ENCODE measurements around the gene SESN2.

SESN2 gene

DNA sequence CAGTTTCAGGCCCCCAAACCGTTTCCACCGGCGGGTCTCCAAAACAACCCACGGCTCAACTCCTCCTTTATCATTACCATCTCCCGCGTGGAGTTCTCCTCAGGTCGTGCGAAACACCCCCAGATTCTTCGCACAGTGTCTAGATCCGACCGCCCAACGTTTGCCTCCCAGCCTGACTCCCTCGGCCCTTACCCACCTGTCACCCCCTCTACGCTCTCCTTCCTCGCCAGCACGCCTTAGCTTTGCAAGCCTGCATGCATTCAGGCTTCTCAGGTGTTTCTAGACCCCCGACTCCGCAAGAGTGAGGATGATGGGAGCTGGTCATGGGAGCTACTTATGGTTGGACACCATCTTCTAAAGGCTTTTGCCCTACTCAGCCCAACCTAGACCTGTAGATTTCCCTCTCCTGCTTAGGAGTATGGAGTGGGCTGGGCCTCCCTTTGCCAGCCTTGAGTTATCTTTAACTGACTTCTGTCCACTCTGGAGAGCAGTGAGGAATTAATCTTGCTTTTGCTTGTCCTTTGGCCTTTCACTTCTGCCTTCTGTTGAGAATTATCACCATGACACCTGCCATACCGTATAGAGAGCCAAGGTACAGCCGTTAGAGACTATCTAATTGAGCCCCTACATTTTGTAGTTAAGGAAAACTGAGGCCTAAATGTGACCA, 22.5 kb upstream of the SESN2 start:
- peak overlapping the region; percentile 36 for H2AK5ac ChIP-seq (ENCODE audit: low read length, severe bottlenecking)
- peak overlapping the region; percentile 93 for H3K9ac ChIP-seq (ENCODE audit: low read length)
- peak overlapping the region; percentile 18 for H2AFZ ChIP-seq (ENCODE audit: low read depth, low read length)
- WGBS = 12% methylated on average over 17 of the region's 20 CpGs
- H3K4me1 ChIP-seq (ENCODE audit: control insufficient read depth, insufficient read depth, low read depth, low read length) = peaks cover 12% of the 10 kb centered on the region
- H4K8ac ChIP-seq (ENCODE audit: low read length) = peak overlapping the region; percentile 94
- no peak overlapping the region for H2BK12ac ChIP-seq (ENCODE audit: low read length in 2 of 2)
- H2BK120ac ChIP-seq (ENCODE audit: low read depth, low read length) = no peak overlapping the region
- peaks cover 5% of the 10 kb centered on the region for H3K79me1 ChIP-seq (replicated peaks; ENCODE audit: low read length, poor library complexity, severe bottlenecking)
- no peaks in the 10 kb centered on the region for H3K27me3 ChIP-seq (ENCODE audit: control insufficient read depth in 1 of 2, insufficient read depth in 1 of 2, low read length in 2 of 2)
- peak overlapping the region in 1 of 2 experiments; percentile 84 for H3K4ac ChIP-seq (ENCODE audit: low read depth in 1 of 2, low read length in 2 of 2)
- no peak overlapping the region for H2BK5ac ChIP-seq (ENCODE audit: low read depth, low read length, poor library complexity, severe bottlenecking)
- peak overlapping the region; percentile 37 for H4K91ac ChIP-seq (ENCODE audit: low read length)
- no peak overlapping the region for H2BK15ac ChIP-seq (ENCODE audit: low read depth, poor library complexity, severe bottlenecking)
- DNase-seq = no peak
- H3K27ac ChIP-seq (ENCODE audit: low read length, poor library complexity, severe bottlenecking) = no peak overlapping the region
- H3K9me3 ChIP-seq (ENCODE audit: control insufficient read depth, low read length) = no peaks in the 10 kb centered on the region
- H3K4me3 ChIP-seq (ENCODE audit: insufficient read depth in 1 of 2, low read depth in 1 of 2, low read length in 2 of 2) = peak overlapping the region; percentile 98 to 100
- H3K36me3 ChIP-seq (ENCODE audit: control insufficient read depth in 1 of 2, insufficient read depth in 2 of 2, low read depth in 1 of 2, low read length in 2 of 2) = peaks cover 0 to 19% of the 10 kb centered on the region in 2 experiments
- H3K4me2 ChIP-seq (ENCODE audit: low read length, poor library complexity, severe bottlenecking) = peak overlapping the region; percentile 96
- H3K14ac ChIP-seq (ENCODE audit: low read length in 2 of 2) = peak overlapping the region in 1 of 2 experiments; percentile 98
- H3K23ac ChIP-seq (ENCODE audit: low read length in 2 of 2) = no peak overlapping the region
- peak overlapping the region; percentile 97 to 99 for H3K18ac ChIP-seq (ENCODE audit: low read depth in 1 of 2, low read length in 2 of 2)

DNA sequence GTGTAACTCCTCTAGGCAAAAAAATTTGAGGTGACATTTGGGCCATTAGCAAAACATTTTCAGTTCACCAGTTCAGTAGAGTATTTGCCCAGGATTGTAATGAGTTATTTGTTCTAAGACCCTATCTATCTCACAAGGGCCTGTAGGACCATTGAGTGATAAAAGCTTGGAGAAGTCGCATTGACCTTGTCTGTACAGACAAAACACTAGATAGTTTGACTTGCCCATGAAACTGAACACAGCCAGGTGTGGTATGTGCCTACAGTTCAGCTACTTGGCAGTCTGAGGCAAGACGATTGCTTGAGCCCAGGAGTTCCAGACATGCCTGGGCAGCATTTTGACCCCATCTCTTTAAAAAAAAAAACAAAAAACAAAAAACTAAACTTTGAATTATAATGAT, 20.3 kb upstream of the SESN2 start:
- peaks cover 0 to 19% of the 10 kb centered on the region in 2 experiments for H3K36me3 ChIP-seq (ENCODE audit: control insufficient read depth in 1 of 2, insufficient read depth in 2 of 2, low read depth in 1 of 2, low read length in 2 of 2)
- H3K9ac ChIP-seq (ENCODE audit: low read length) = no peak overlapping the region
- no peak overlapping the region for H2BK120ac ChIP-seq (ENCODE audit: low read depth, low read length)
- no peak overlapping the region for H2BK12ac ChIP-seq (ENCODE audit: low read length in 2 of 2)
- H3K9me3 ChIP-seq (ENCODE audit: control insufficient read depth, low read length) = no peaks in the 10 kb centered on the region
- H3K23ac ChIP-seq (ENCODE audit: low read length in 2 of 2) = no peak overlapping the region
- no peak overlapping the region for H4K91ac ChIP-seq (ENCODE audit: low read length)
- peaks cover 5% of the 10 kb centered on the region for H3K79me1 ChIP-seq (replicated peaks; ENCODE audit: low read length, poor library complexity, severe bottlenecking)
- no peak overlapping the region for H3K4me2 ChIP-seq (ENCODE audit: low read length, poor library complexity, severe bottlenecking)
- no peak overlapping the region for H3K14ac ChIP-seq (ENCODE audit: low read length in 2 of 2)
- peaks cover 9% of the 10 kb centered on the region for H3K4me1 ChIP-seq (ENCODE audit: control insufficient read depth, insufficient read depth, low read depth, low read length)
- H2AK5ac ChIP-seq (ENCODE audit: low read length, severe bottlenecking) = no peak overlapping the region
- no peak overlapping the region for H2BK5ac ChIP-seq (ENCODE audit: low read depth, low read length, poor library complexity, severe bottlenecking)
- H3K27ac ChIP-seq (ENCODE audit: low read length, poor library complexity, severe bottlenecking) = peak overlapping the region; percentile 48
- no peak overlapping the region for H4K8ac ChIP-seq (ENCODE audit: low read length)
- no peak overlapping the region for H2BK15ac ChIP-seq (ENCODE audit: low read depth, poor library complexity, severe bottlenecking)
- no peak overlapping the region for H2AFZ ChIP-seq (ENCODE audit: low read depth, low read length)
- 94% methylated on average over 2 of the region's 2 CpGs for WGBS
- H3K4ac ChIP-seq (ENCODE audit: low read depth in 1 of 2, low read length in 2 of 2) = no peak overlapping the region
- no peak overlapping the region for H3K18ac ChIP-seq (ENCODE audit: low read depth in 1 of 2, low read length in 2 of 2)
- H3K27me3 ChIP-seq (ENCODE audit: control insufficient read depth in 1 of 2, insufficient read depth in 1 of 2, low read length in 2 of 2) = no peaks in the 10 kb centered on the region
- H3K4me3 ChIP-seq (ENCODE audit: insufficient read depth in 1 of 2, low read depth in 1 of 2, low read length in 2 of 2) = no peak overlapping the region
- DNase-seq = no peak

DNA sequence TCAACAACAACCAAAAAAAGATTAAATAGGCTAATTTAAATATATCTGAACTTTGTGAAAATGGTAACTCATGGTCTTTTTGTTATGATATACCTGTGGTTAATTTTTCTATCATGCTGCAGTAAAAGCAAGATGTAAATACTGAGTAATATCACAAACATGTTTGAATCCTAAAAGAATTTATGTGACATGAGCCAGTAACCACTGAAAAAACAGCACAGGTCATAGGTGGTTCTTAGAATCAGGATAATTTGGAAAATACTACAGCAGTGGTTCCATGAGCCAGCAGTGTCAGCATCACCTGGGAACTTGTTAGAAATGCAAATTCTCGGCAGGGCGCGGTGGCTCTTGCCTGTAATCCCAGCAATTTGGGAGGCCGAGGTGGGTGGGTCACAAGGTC, 19.3 kb upstream of the SESN2 start:
- Histone ChIP-seq H3K27me3 (ENCODE audit: control insufficient read depth in 1 of 2, insufficient read depth in 1 of 2, low read length in 2 of 2) (no peaks in the 10 kb centered on the region), H3K18ac (ENCODE audit: low read depth in 1 of 2, low read length in 2 of 2) (no peak overlapping the region), H3K36me3 (ENCODE audit: control insufficient read depth in 1 of 2, insufficient read depth in 2 of 2, low read depth in 1 of 2, low read length in 2 of 2) (peaks cover 0 to 19% of the 10 kb centered on the region in 2 experiments), H3K23ac (ENCODE audit: low read length in 2 of 2) (no peak overlapping the region), H2BK12ac (ENCODE audit: low read length in 2 of 2) (no peak overlapping the region), H3K4ac (ENCODE audit: low read depth in 1 of 2, low read length in 2 of 2) (no peak overlapping the region), H3K4me3 (ENCODE audit: insufficient read depth in 1 of 2, low read depth in 1 of 2, low read length in 2 of 2) (no peak overlapping the region), H2BK15ac (ENCODE audit: low read depth, poor library complexity, severe bottlenecking) (no peak overlapping the region), H3K9me3 (ENCODE audit: control insufficient read depth, low read length) (no peaks in the 10 kb centered on the region), H4K8ac (ENCODE audit: low read length) (no peak overlapping the region), H3K4me1 (ENCODE audit: control insufficient read depth, insufficient read depth, low read depth, low read length) (peaks cover 11% of the 10 kb centered on the region), H3K9ac (ENCODE audit: low read length) (no peak overlapping the region), H2AFZ (ENCODE audit: low read depth, low read length) (no peak overlapping the region), H3K14ac (ENCODE audit: low read length in 2 of 2) (no peak overlapping the region), H3K27ac (ENCODE audit: low read length, poor library complexity, severe bottlenecking) (no peak overlapping the region), H2BK5ac (ENCODE audit: low read depth, low read length, poor library complexity, severe bottlenecking) (no peak overlapping the region), H3K79me1 (replicated peaks; ENCODE audit: low read length, poor library complexity, severe bottlenecking) (peaks cover 5% of the 10 kb centered on the region), H2BK120ac (ENCODE audit: low read depth, low read length) (no peak overlapping the region), H4K91ac (ENCODE audit: low read length) (no peak overlapping the region), H3K4me2 (ENCODE audit: low read length, poor library complexity, severe bottlenecking) (no peak overlapping the region), H2AK5ac (ENCODE audit: low read length, severe bottlenecking) (no peak overlapping the region)
- no peak for DNase-seq
- WGBS = 94% methylated on average over 4 of the region's 4 CpGs

DNA sequence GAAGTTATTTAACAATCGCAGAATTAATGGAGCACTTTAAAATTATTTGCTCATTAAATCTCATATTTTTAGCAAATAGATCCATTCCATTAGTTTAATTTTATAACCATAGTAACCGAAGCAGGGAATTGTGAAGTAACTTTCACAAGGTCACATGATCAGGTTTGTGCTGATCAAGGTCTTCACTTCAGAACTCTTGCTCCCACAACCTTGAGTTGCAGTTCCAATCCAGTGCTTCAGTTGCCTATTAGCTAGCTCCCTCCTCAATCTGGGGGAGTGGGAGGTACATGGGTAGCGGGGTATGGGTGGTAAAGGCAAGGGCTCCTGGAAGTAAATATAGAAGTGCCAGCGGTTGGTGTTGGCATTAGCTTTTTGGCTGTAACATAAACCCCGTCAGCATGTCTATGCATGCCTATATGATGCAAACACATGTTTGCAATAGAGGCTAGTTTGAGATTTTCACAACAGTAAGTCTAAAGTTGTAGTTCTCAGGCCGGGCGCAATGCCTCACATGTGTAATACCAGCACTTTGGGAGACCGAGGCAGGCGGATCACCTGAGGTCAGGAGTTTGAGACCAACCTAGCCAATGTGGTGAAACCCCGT, 17.6 kb upstream of the SESN2 start:
- Histone ChIP-seq H3K4me1 (ENCODE audit: control insufficient read depth, insufficient read depth, low read depth, low read length) (peaks cover 9% of the 10 kb centered on the region), H3K27ac (ENCODE audit: low read length, poor library complexity, severe bottlenecking) (no peak overlapping the region), H3K4me2 (ENCODE audit: low read length, poor library complexity, severe bottlenecking) (no peak overlapping the region), H3K18ac (ENCODE audit: low read depth in 1 of 2, low read length in 2 of 2) (no peak overlapping the region), H2AFZ (ENCODE audit: low read depth, low read length) (no peak overlapping the region), H3K27me3 (ENCODE audit: control insufficient read depth in 1 of 2, insufficient read depth in 1 of 2, low read length in 2 of 2) (no peaks in the 10 kb centered on the region), H4K8ac (ENCODE audit: low read length) (no peak overlapping the region), H3K9ac (ENCODE audit: low read length) (no peak overlapping the region), H2BK12ac (ENCODE audit: low read length in 2 of 2) (no peak overlapping the region), H4K91ac (ENCODE audit: low read length) (no peak overlapping the region), H3K14ac (ENCODE audit: low read length in 2 of 2) (no peak overlapping the region), H3K4ac (ENCODE audit: low read depth in 1 of 2, low read length in 2 of 2) (no peak overlapping the region), H2BK5ac (ENCODE audit: low read depth, low read length, poor library complexity, severe bottlenecking) (no peak overlapping the region), H3K23ac (ENCODE audit: low read length in 2 of 2) (no peak overlapping the region), H3K9me3 (ENCODE audit: control insufficient read depth, low read length) (no peaks in the 10 kb centered on the region), H2BK15ac (ENCODE audit: low read depth, poor library complexity, severe bottlenecking) (no peak overlapping the region), H2AK5ac (ENCODE audit: low read length, severe bottlenecking) (no peak overlapping the region), H2BK120ac (ENCODE audit: low read depth, low read length) (no peak overlapping the region), H3K4me3 (ENCODE audit: insufficient read depth in 1 of 2, low read depth in 1 of 2, low read length in 2 of 2) (no peak overlapping the region), H3K79me1 (replicated peaks; ENCODE audit: low read length, poor library complexity, severe bottlenecking) (peaks cover 5% of the 10 kb centered on the region), H3K36me3 (ENCODE audit: control insufficient read depth in 1 of 2, insufficient read depth in 2 of 2, low read depth in 1 of 2, low read length in 2 of 2) (peaks cover 0 to 19% of the 10 kb centered on the region in 2 experiments)
- no peak for DNase-seq
- 95% methylated on average over 9 of the region's 10 CpGs for WGBS
